GM18858 (cell line): ENCODE measurements around the gene CTAG1B.
"Not testable (repeated sequence)": the region's sequence is repeated elsewhere in the genome, so short reads cannot be mapped to it uniquely, and the experiment has no call there.

Source experiments
- ATAC-seq: cut with Tn5 transposase; IDR thresholded peaks from one replicate; pipeline ENCODE4 v1.9.1; 2021; ENCODE audit not compliant: unreplicated experiment

The CTAG1B gene

DNA sequence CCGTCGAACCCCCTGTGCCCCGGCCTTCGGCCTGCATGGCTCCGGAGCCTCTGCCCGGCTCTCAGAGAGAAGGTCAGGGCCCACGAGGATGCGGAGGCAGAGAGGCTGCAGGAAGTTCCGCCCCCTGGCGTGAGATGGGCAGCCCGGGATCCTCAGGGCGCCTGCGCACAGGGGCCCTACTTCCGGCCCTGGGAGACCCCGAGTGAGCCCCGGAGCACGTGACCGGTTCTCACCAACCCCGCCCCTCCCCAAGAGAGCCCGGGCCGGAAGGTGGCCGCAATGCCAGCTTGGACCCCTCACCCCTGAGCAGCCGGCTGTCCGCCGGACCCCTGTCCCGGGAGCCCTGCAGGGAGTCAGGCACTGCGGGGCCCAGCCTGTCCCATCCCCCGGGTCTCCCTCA is at the start of gene CTAG1B:
TSS of gene CTAG1B (minus strand) at position 101 of the 400 bp plus-strand sequence. CDS start at position 37, 64 bp downstream.
- ATAC-seq, result not testable (repeated sequence)

- no peak for ATAC-seq
Measured at GRCh38 chrX:154661899-154662298, 42.8 kb upstream of the CTAG1B start.

- no peak for ATAC-seq
Measured at GRCh38 chrX:154661170-154661569, 42.1 kb upstream of the CTAG1B start.

- no peak for ATAC-seq
Measured at GRCh38 chrX:154660541-154660940, 41.5 kb upstream of the CTAG1B start.

DNA sequence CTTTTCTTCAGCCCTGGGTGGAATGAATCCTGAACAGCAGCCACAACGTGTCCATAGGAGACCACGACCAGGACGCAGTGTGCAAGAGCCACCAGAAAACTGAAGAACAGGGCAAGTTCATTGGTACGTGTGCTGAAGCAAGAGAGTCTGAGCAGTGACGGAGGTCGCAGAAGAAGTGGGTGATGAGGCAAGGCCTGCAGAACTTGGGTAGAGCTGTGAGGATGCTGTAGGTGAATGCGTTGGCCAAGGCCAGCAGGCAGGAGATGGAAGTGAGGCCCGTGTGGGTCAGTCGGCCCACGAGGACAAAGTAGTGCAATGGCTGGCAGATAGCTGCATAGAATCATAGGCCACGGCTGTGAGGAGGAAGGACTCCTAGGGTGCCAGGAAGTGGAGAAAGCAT is 39.9 kb upstream of the CTAG1B start:
- ATAC-seq, result no peak

GRCh38 chrX:154658187-154658586 is 39.1 kb upstream of the CTAG1B start:
- no peak for ATAC-seq

DNA sequence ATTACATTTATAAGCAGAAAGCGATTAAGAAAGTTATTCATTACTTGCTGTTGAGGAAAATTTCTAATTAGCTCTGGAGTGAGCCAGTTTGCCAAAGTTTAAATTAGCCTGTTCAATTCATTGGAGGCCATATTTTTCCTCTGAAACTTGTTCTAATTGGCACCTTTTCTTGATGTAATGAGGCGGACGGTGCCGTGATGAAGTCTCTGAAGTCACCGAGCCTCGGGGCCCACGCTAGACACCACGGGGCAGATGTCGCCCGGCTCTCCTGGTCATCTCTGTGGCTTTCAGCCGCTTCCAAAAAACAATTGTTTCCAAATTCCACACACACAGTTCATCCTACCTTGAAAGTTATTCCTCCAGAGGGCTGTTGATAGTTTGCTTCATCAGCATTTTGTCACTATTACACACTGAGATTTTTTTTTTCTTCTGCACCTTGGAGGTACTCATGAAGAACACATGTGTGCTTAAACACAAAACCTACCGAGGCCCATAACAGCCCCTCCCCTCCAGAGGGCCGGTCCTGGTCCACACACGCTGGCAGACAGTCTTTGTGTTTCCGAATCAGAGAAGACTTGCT is 38.2 kb upstream of the CTAG1B start:
- ATAC-seq, result no peak

DNA sequence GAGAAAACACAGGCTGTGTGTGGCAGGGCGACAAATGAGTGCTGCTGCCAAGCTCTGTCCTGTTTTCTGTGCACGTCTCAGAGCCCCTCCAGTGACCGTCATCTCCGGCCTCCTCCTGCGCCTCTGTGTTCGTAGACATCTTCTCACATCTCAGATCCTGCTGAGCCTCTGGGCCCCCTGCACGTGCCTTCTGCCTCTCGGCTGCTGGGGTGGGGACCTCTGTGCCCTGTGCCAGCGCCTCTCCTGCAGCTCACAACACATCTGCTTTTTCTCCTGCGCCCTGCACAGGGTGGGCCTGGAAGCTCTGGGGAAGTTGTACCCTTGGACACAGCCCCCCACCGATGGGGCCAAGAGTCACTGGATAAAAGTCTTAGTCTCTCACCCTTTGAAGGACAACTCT is 36.7 kb upstream of the CTAG1B start:
- ATAC-seq, result no peak

- no peak for ATAC-seq
Measured at GRCh38 chrX:154655346-154655745, 36.3 kb upstream of the CTAG1B start.

GRCh38 chrX:154654925-154655324 is 35.8 kb upstream of the CTAG1B start:
- no peak for ATAC-seq

DNA sequence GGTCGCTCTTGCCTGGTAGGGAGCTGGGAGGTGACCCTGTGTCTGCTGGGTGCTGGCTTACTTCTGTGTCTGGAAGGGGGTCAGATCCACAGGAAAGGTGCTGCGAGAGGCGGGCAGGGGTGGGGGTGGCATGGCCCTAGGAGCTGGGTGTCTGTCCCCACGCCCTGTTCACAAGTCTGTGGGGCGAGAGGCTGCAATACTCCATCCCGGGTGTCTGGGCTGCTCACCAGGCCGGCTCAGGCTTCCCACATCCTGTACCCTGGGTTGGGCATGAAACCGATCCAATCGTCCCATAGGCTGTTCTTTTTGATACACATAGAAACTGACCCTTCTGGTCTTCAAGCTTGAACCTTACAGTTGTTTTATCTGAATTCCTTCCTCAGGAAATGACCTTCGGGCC is 35.3 kb upstream of the CTAG1B start:
- ATAC-seq, result no peak

- ATAC-seq, result not testable (repeated sequence)
Measured at GRCh38 chrX:154653413-154653812, 34.3 kb upstream of the CTAG1B start, which contains the start of gene CTAG2. Gene CTAG2 (minus strand): TSS chrX:154653579. CDS start chrX:154653515, 64 bp downstream.

DNA sequence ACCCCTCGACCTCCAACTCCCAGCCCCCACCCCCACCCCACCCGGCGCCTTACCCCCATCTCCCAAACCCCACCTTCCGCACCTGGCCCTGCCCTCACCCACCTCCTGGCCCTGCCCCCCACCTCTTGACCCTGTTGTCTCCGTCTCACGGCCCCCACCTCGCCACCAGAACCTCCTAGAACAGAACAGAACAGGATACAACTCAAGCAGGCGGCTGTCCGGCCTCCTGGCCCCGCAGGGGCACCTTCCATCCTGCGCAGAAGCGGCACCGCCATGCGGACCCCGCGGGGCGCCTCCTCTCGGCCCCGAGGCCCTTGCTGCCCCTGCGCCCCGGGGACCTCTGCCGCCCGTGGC is 33.9 kb upstream of the CTAG1B start:
- no peak for ATAC-seq

DNA sequence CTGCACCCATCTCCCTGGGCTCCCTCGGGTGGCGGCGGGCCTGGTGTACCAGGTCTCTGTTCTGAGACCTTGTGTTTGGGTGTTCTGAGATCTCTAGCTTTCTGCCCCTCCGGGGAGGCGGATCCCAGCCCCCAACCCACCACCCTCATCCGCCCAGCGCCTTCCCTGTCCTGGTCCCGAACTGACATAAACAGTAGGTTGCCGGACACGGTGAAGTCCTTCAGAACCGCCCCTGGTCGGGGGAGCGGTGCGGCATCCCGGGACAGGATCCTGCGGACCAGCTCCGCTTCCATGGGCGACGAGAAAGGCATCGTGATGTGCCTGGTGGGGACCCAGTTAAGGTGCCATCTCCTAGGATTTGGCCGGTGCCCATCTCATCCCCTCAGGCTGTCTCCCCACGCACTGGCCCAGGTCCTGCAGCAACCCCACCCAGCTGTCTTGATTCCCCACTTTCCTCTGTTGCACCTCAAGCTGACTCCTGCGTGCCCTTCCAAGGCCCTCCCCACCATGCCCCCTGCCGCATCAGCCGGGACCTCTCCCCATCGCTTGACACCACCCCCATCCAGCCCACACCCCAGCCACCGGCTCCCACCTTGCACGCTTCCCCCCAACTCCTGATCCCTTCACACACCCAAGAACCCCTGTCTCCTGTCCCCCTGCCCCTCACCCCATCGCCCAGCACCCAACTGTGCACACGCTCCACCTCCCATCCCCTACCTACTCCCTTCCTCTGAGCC is 33.4 kb upstream of the CTAG1B start:
- ATAC-seq, result no peak

DNA sequence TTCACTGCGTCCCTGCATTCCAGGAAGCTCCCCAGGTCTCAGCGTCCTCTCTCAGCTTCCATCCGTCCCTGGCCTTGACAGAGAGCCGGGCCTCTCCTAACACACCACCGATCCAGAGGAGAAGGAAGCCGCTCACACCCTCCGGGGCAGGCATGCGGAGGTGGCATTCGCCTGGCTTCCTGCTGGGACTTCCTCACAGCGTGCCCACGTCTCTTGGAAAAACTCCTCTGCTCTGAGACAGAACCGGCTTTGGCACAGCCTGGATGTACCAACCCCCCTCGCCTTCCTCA is 31.1 kb upstream of the CTAG1B start:
- ATAC-seq, result no peak

DNA sequence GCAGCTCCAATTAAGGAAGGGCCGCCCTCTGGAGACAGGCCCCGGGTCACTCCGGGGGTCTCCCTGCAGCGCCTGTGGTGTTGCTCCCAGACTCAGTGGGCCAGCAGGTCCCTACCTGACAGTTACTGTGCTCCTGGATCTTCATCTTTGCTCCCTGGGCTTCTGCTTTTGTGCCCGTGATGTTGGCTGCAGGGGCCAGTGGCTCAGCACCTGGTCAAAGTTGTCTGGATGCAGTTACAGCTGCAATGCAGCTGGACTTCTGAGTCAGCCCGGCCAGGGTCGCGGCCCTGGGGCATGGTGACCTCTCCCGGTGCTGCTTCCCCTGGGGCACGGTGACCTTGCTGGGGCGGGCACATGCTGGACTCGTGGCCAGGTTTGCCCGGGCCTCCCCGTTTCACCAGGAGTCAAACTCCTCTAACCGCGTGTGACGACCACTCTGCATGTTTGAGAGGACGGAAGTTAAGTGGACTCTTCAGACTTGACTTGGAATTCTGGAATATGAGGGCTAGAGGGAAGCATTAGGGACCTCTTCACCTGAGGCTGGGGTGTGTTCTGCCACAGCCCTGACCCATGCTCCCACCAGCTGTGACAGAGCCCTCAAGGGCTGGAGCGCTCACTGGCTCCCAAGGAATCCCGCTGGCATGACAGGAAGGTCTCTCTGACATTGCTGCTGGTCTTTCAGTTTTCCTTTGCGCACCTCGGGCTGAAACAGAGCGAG is 30.6 kb upstream of the CTAG1B start:
- ATAC-seq, result no peak

DNA sequence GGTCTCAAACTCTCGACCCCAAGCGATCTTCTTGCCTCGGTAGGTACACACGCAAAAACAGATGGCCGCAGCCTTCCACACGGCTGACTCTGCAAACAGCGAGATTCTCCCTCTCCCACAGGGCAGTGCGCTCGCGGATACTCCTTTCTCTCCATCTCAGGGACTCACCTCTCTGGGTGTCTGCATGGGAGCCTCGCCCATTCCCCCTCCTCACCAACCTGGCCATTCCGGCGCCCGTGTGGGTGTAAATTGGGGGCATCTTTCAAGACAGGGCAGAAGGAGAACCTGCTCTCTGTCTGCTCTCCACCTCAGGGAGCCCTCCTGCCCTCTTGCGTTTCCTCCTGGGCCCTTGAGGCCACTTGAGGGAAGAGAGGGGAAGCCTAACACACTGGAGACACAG is 29.8 kb upstream of the CTAG1B start:
- no peak for ATAC-seq

DNA sequence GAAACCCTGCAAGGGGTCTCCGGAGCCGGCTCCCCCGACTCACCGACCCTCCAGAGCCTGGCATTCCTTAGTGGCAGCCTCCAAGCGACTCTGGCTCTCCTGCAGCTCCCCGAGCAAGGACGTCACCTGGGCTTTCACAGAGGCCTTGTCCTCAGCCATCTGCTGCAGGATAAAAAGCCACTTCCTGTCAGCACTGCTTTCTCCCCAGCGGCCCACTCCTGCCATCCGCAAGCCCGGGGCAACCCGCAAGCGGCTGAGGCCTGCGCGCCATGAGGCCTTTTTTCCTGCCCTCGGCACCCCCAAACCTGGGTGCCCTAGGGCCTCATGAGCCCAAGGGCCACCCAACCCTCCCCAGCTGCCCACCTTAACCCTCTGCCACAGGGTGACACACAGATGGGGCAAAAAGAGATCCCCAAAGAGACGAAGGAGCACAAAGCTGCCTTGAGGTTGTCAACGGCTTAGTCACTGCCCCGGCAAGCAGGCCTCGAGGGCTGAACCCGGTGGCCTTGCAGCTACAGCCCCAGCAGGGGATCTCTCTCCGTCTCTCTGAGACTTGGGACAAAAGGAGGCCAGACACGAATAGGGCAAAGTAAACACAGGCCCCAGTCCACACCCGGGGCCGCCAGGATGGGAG is 26.8 kb upstream of the CTAG1B start:
- ATAC-seq, result not testable (repeated sequence)

DNA sequence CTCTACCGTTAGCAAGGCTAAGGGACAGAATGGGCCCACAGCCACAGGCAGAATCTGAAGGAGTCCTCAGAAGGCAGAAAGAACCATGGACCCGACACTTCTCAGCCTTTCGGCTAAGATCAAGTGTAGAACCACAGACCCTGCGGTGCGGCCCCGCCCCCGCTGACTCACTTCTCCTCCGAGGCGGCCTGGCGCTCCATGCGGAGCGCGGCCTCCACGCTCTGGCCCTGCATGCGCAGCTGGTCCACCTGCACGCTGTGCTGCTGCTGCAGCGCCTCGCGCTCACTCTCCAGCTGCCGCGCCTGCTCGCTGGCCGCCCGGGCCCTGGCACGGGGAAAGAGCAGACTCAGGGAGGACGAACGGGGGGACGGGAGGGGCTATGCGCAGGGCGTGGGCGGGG is 24.6 kb upstream of the CTAG1B start:
- not testable (repeated sequence) for ATAC-seq

GRCh38 chrX:154641740-154642139 is 22.7 kb upstream of the CTAG1B start:
- not testable (repeated sequence) for ATAC-seq

GRCh38 chrX:154633661-154634060 is 14.6 kb upstream of the CTAG1B start:
- not testable (repeated sequence) for ATAC-seq

- not testable (repeated sequence) for ATAC-seq
Measured at GRCh38 chrX:154630949-154631348, 11.9 kb upstream of the CTAG1B start.
